Measurements from ENCODE around the gene MYH2.

GRCh38 chr17:10583834-10584233 lies 34.4 kb upstream of the MYH2 start:
- TF ChIP-seq SIN3A (IDR thresholded peaks at IDR 0.05; ENCODE audit: borderline replicate concordance, insufficient read depth, low read length), result no peak
- no peak for TF ChIP-seq TAF1 (IDR thresholded peaks at IDR 0.05; ENCODE audit: borderline replicate concordance, insufficient read depth, low read length)
- TF ChIP-seq REST (IDR thresholded peaks at IDR 0.05; ENCODE audit: insufficient read depth in 1 of 2, low read depth in 2 of 2, low read length in 2 of 2), result no peak
- no peak for TF ChIP-seq POLR2AphosphoS5 (IDR thresholded peaks at IDR 0.05; ENCODE audit: low read depth, low read length)
- TF ChIP-seq FOXP2 (optimal IDR thresholded peaks at IDR 0.05; ENCODE audit: borderline replicate concordance, extremely low read depth, extremely low read length, insufficient read depth), result no peak

All from PFSK-1 (cell line).